NCI-H460 (cell line): ENCODE measurements around the gene SIGLEC9. TPM values are rescaled to one million over a fixed set of nuclear protein-coding genes. Genes with fewer than 3 reads are reported as not detected.

Source experiments
- DNase-seq: peaks from one replicate; pipeline ENCODE4 v3.0.0-alpha.2; 2016; ENCODE audit warnings: low read depth; ENCODE audit errors: extremely low read depth
- total RNA-seq: library from RNA; depleted of rRNA; stranded (reverse); fragments of >200 nt; shearing (Covaris generic); gene quantifications from 2 replicates; pipeline ENCODE4 v1.2.3, GENCODE V29; 2014

SIGLEC9 gene
- total RNA-seq, 1 experiment from 2014 or later, result not detected

DNA sequence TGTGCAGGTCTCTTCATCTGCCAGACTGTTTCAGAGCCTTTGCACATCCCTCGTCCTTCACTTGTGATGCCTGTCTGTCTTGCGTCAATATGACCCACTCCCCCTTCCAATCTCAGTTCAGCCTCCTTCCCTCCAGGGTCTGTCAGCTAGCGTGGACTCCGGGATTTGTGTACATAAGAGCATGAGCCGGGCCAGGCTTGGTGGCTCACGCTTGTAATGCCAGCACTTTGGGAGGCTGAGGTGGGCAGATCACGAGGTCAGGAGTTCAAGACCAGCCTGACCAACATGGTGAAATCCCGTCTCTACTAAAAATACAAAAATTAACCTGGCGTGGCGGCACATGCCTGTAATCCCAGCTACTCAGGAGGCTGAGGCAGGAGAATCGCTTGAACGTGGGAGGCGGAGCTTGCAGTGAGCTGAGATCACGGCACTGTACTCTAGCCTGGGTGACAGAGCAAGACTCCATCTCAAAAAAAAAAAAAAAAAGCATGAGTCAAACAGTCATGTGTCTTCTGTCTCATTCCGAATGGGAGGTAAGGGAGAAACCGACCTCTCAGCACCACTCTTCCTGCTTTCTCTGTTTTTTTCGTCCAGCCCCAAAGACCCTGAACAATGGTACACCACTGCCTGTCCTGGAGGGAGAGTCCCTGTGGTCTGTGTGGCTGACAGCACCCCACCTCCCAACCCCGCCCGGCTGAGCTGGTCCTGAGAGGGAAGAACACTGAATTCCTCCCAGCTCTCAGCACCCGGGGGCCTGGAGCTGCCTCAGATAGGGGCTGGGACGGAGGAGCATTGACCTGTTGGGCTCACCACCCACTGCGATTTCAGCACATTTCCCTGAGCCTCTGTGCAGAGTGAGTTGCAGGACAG, 2.4 kb upstream of the SIGLEC9 start:
- DNase-seq, result no peak

- DNase-seq, result no peak
Observed at GRCh38 chr19:51123381-51123800, 1.3 kb upstream of the SIGLEC9 start.

GRCh38 chr19:51123802-51124201, 904 bp upstream of the SIGLEC9 start:
- no peak for DNase-seq

GRCh38 chr19:51124216-51124615, 490 bp upstream of the SIGLEC9 start:
- DNase-seq, result no peak

DNA sequence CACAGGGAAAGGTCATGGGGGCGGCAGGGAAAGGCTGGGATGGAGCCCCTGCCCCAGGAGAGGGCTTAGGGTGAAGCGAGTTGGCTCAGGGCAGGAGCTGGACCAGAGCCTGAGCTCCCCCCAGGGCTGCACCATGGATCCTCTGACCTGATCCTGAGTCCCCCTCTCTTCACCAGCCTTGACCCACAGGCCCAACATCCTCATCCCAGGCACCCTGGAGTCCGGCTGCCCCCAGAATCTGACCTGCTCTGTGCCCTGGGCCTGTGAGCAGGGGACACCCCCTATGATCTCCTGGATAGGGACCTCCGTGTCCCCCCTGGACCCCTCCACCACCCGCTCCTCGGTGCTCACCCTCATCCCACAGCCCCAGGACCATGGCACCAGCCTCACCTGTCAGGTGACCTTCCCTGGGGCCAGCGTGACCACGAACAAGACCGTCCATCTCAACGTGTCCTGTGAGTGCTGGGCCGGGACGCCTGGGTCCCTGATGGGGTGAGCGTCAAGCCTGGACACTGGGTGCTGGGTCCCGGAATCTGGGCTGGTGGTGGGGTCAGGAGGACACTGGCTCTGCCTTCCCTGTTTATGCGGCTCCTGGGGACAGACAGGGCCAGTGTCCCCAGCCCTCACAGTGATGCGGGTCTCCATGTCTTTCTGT, 842 bp downstream of the SIGLEC9 start:
- no peak for DNase-seq

GRCh38 chr19:51127032-51127431, 2.3 kb downstream of the SIGLEC9 start:
- no peak for DNase-seq

GRCh38 chr19:51127755-51128154, 3.0 kb downstream of the SIGLEC9 start:
- no peak for DNase-seq

DNA sequence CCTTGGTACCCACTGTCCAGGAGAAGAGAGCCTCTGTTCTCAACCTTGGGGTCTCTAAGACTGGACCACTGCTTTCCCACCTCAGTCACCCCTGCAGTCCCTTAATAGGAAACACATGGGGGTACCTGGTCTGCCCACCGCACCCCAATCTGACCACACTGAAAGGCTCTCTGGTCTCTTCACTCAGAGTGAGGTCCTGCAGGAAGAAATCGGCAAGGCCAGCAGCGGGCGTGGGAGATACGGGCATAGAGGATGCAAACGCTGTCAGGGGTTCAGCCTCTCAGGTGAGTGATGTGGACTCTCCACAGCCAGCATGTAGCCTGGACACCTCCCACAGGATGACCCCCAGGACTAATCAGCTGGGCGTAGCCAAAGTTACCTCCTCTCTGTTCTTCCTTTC, 3.5 kb downstream of the SIGLEC9 start:
- DNase-seq, result no peak

- no peak for DNase-seq
Observed at GRCh38 chr19:51129716-51130115, 5.0 kb downstream of the SIGLEC9 start.

GRCh38 chr19:51131780-51132680, 7.3 kb downstream of the SIGLEC9 start:
- DNase-seq, result no peak

GRCh38 chr19:51135004-51135403, 10.3 kb downstream of the SIGLEC9 start:
- no peak for DNase-seq

DNA sequence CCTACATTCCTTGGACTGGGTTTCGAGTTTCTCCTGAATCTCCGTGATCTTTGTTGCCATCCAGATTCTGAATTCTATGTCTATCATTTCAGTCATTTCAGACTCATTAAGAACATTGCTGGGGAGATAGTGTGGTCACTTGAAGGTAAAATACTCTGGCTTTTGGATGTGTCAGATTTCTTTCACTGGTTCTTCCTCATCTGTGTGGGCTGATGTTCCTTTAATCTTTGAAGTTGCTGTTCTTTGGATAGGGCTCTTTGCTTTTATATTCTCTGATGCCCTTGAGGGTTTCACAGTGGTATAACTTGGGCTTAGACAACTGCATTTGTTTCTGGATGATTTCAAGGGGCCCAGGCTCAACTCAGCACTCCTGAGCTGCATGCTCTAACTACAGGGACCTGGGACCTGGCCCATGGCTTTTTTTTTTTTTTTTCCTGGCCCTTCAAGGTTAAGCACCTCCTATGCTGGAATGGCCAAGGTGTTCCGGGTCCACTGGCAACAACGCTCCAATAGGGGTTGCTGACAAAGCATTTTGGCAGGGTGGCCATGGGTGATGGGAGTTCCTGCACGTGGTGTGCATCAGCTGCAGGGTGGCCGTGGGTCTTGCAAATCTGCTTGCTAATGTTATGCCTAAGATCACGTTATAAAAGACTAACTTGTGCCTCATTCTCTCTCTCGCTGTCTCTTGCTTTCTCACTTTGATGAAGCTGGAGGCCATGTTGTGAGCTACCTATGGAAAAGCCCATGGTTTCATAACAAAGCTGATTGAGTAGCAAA, 11.5 kb downstream of the SIGLEC9 start:
- DNase-seq, result no peak

DNA sequence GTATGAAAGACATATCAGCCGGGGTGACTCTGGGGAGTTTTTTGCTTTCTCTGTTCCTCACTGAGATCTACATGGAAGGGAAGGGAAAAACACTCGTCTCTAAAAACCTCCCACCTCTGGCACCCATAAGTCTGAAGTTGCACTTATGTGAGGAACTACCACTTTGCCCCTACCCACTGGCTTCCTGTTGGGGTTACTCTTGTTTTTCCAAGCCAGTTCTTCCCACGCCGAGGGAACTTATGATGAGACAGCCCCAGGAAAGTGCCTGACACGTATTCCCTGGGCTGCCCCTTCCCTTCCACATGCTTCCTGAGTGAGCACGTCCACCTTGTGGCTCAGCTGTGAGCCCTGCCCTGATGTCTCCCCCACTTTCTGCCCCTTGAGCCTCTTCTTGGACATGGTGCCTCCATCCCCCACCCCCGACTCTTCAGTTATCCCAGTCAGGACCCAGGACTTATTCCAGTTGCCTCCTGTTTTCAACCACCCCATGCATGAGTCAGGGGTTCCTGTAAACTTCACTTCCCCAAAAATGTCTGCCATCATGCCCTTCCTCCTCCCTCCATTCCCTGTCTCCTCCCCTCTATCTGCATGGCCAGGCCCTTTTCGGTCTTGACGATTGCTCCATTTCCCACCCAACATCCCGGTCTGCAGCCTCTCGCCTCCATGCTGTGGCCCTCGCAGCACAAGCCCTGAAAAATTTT, 12.3 kb downstream of the SIGLEC9 start:
- DNase-seq, result no peak

DNA sequence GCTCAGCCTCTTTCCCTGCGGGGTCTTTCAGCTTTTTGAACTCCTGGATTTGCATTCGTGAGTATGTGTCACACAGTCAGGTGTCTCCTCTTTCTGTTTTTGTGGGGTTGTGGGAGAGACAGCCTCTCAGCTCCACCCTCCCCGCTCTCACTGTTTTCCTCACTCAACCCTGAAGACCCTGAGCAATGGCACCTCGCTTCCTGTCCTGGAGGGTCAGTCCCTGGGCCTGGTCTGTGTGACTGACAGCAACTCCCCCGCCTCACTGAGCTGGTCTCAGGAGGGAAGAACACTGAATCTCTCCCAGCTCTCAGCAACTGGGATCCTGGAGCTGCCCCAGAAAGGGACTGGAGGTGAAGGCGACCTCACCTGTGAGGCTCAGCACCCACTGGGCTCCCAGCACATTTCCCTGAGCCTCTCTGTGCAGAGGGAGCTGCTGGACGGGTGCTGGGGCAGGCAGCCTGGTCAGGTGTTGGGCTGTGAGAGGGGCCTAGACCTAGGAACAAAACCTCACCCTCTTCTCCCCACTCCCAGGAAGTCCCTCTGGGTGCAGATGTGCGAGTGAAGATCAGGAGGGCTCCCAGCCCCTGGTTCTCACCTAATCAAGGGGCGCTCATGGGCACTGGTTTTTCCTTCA, 13.2 kb downstream of the SIGLEC9 start:
- no peak for DNase-seq

DNA sequence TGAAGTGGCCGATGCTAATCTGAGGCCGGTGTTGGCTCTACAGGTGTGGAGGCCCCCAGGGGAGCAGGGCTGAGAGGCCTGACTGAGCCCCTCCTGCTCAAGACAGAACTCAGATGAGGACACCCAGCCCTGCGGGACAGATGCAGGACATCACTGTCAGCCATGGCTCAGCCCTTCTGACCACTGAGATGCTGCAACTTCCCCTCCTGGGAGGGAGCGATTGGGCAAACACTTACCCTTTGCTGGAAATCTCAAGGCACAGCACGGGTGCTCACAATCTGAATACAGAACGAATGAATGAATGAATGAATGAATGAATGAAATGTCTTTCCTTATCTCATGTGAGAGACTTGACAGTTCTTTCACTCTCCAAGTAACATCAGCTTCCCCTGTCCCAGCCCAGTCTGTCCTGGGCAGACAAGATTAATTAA, 13.9 kb downstream of the SIGLEC9 start:
- no peak for DNase-seq

DNA sequence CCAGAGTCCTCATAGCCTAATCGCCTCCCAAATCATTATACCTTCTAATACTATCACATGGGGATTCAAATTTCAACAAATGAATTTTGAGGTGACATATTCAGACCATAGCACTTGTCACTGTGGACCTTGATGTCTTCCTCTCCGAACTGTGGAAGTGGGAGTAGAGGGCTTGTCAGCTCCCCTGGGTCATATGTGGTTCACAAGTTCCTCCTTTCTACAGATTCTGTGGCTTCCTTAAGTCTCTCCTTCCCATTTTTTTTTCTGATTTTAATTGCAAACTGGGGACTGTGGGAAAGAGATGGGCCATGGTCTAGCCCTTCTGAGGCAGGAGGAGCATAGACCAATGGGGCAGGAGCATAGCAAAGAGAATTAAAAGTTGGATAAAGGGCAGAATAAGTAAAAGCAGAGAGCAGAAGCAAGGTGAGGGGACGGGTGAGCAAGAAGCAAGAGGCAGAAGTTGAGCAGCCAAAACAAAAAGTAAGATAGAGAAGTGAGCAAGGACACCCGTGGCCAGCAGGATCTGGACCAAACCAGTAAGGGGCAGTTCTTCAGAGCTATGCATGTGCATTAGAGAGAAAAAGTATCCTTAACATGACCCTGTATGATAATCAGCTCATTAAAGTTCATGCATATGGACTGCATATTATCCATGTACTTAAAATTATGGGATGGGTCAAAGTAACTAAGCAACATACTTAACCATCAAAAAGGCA, 14.8 kb downstream of the SIGLEC9 start:
- DNase-seq, result no peak

DNA sequence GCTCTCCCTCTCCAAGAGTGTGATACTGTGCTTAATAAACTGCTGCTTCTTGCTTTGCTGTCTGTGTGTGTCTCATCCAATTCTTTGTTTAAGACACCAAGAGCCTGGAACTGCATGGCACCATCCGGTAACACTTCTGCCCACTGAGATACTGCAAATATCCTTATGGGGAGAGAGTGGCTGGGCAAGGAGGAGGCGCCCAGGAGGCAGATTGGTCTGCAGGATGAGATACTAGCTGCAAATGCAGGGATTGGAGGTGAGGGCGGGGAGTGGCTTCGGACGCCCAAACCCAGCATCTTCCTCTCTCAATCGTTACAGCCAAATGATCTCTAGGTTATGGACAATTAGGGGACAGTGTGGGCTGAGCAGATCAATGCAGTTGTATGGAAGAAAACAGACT, 15.7 kb downstream of the SIGLEC9 start:
- no peak for DNase-seq

- no peak for DNase-seq
Observed at GRCh38 chr19:51141181-51141580, 16.5 kb downstream of the SIGLEC9 start.

DNA sequence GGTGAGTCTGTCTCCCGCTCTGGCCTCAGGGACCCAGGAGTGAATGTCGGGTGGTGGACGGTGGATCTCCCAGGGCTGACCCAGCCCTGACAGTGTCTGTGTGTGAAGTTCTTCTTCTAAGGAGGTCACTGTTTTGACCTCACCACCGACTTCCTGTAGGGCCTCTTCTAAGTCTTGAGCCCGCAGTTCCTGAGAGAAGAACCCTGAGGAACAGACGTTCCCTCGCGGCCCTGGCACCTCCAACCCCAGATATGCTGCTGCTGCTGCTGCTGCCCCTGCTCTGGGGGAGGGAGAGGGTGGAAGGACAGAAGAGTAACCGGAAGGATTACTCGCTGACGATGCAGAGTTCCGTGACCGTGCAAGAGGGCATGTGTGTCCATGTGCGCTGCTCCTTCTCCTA, 17.4 kb downstream of the SIGLEC9 start, which contains the start of gene SIGLEC7:
Gene SIGLEC7, plus strand, starts transcription at position 183 of the 400 bp plus-strand sequence. Its CDS starts 69 bp downstream, at position 252.
- DNase-seq, result no peak
